Activated CD8-positive, alpha-beta memory T cell treated with anti-CD3 and anti-CD28 coated beads, Interleukin-2, amount 50 U/mL, for 24 hours (primary cell): ENCODE measurements around the gene SPEM1.
A peak's percentile ranks its signal among the peaks of the same experiment; 100 is the strongest.

Source experiments
- DNase-seq: peaks from one replicate; pipeline ENCODE4 v3.0.0-alpha.2; 2020; ENCODE audit errors: extremely low read depth

SPEM1 gene, protein sequence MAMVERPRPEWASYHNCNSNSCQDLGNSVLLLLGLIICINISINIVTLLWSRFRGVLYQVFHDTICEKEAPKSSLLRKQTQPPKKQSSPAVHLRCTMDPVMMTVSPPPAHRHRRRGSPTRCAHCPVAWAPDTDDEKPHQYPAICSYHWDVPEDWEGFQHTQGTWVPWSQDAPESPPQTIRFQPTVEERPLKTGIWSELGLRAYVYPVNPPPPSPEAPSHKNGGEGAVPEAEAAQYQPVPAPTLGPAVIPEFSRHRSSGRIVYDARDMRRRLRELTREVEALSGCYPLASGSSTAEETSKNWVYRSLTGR

GRCh38 chr17:7419819-7420610, at the start of gene SPEM1:
Gene SPEM1, plus strand, starts transcription at chr17:7420324. Its CDS starts 61 bp downstream, at chr17:7420385.
- DNase-seq = no peak

- DNase-seq = no peak
Measured at GRCh38 chr17:7370853-7371252, 49.3 kb upstream of the SPEM1 start.

DNA sequence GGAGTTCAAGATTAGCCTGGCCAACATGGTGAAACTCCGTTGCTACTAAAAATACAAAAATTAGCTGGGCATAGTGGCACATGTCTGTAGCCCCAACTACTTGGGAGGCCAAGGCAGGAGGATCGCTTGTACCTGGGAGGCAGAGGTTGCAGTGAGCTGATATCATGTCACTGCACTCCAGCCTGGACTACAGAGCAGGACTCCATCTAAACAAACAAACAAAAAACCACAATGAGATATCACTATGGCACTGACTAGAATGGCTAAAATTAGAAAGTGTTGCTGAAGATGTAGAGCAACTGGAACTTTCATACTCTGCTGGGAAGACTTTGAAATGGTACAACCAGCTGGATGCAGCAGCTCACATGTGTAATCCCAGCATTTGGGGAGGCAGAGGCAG, 45.8 kb upstream of the SPEM1 start:
- DNase-seq = no peak

DNA sequence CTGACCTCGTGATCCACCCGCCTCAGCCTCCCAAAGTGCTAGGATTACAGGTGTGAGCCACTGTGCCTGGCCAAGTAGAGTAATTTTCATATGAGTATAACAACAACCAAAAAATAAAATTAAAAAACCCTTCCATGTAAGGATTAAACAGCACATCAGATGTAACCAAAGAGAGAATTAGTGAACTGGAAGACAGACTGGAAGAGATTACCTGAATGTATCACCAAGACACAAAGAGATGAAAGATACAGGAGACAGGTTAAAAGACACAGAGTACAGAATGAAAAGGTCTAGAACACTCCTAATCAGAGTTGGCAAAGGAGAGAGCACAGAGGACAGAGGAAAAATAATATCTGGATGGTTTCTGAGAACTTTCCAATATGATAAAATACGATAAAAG, 41.0 kb upstream of the SPEM1 start:
- no peak for DNase-seq

DNA sequence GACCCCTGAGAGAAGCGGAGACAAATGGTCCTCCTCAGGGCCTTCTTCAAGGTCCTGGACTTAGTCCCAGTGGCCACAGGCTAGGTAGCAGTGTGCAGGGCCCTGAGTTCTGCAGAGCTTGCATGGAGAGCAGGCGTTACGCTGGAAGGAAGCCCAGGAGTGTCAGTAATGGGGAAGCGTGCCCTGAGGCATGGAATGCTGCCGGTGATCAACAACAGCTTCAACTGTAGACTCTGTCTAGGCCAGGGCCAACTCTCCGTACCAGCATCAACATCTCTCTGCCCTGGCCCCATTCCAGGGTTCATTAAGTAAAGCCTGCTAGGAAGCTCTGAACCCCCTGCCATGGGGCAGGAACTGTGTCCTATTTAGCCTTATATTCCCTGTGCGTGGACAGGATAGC, 39.8 kb upstream of the SPEM1 start:
- no peak for DNase-seq

DNA sequence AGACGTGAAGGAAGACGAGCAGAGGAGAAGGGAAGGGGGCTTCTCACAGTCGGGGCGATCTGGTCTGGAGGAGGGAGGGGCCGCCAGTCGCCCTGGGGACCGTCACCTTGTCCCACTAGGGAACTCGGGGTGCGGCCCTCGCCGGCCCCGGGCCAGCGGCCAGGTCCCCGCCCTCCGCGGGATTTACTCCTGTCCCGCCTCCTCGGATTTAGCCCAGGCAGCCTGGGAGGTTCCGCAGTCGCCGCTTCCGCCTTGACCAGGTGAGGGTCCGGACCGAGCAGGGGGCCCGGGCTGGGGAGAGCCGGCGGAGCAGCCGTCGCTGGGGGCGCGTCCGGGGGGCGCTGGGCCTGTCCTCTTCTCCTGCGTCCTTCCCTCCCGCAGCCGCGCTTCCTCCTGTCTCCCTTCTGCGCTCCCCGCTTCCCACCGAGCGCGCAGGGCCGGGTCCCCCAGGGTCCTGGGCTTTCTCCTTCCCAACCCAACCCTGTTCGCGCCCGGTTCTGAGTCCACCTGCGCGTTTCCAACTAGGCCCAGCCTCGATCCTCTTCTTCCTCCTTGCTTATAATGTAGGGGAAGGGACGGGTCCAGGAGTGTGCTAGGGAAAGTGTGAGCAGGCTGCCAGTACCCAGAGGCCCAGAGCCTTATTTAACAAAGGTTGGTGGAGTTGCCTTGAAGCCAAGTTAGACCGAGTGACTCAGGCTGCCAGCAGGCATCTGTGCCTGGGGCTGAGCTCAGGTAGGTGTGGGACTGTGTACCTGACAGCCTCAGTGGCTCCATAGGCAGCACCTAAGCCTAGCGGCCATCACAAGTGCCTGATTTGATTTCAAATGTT, 39.1 kb upstream of the SPEM1 start, which contains the start of gene TNK1:
TNK1 (plus strand) TSS at position 235 of the 829 bp plus-strand sequence. CDS start 1,838 bp downstream, outside the sequence.
- no peak for DNase-seq

DNA sequence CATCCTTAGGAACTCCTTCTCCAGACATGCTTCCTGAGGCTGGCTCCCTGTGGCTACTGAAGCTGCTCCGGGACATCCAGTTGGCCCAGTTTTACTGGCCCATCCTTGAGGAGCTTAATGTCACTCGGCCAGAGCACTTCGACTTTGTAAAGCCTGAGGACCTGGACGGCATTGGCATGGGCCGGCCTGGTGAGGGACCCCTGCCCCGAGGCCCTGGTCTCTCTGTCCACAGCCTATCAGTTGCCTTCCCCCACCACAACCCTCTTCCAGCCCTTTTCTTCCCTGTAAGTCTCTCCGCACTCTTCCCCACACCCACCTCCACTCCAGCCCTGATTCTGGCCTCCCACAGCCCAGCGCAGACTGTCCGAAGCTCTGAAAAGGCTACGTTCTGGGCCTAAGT, 37.2 kb upstream of the SPEM1 start:
- DNase-seq = no peak

GRCh38 chr17:7383371-7383741, 36.8 kb upstream of the SPEM1 start:
- DNase-seq = no peak

GRCh38 chr17:7383742-7384488, 36.2 kb upstream of the SPEM1 start:
- DNase-seq = peak; percentile 26

DNA sequence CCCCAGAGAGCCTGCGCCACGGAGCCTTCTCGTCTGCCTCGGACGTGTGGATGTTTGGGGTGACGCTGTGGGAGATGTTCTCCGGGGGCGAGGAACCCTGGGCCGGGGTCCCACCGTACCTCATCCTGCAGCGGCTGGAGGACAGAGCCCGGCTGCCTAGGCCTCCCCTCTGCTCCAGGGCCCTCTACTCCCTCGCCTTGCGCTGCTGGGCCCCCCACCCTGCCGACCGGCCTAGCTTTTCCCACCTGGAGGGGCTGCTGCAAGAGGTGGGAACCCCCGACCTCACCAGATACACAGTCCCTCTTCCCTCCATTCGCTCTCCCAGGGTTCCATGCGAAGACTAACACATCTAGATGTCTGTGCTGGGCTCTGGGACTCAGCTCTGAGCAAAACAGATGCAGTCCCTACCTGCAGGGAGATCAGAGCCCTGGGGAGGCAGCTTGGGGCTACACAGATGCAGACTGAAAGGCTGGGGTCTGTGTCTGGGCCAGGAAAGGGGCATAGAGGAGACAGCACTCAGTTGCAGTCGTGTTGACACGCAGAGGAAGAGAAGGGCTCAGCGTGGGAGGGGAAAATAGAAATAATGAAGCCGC, 35.5 kb upstream of the SPEM1 start:
- no peak for DNase-seq

- DNase-seq = no peak
Measured at GRCh38 chr17:7388856-7389255, 31.3 kb upstream of the SPEM1 start.

GRCh38 chr17:7389924-7390910, 29.9 kb upstream of the SPEM1 start:
- DNase-seq = no peak

- no peak for DNase-seq
Measured at GRCh38 chr17:7391307-7391706, 28.8 kb upstream of the SPEM1 start.

DNA sequence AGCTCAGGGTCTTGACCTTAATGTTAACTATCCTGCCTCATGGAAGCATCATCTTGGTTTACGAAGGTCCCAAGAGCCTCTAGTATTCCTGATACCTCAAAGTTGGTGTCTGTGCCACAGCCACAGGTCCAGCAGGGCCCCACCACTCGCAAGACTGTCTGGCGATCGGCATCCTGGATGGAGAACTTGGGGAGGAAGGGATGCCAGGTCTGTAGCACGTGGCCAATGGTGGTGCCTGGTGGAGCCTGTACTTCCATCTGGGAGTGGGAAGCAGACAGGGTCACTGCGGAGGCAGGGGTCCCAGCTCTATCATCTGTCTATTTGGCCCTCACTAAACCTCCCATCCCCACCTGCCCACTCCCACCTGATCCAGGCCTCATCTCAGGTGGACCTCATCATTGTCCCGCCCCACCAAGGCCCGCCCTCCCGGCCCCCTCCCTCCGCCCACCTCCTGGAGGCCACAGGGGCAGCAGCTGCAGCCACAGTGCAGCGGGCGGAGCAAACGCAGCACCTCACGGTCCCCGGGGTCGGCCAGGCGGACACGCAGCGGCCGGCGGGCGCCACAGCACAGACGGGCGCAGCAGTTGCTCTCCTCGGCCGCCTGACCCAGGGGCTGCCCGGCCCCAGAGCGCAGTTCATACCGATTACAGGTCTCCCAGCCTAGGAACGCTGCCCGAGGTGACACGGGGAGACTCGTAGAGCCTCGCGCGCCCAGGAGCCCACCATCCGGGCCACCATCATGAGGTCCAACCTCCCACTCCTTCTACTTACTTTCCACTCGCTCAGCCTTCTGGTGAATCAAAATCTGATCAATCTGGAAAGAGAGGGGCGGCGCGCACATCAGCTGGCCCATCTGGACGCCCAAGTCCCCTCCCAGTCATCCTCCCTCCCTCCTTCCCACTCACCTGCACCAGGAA, 27.2 kb upstream of the SPEM1 start:
- no peak for DNase-seq

GRCh38 chr17:7393613-7394451, 26.3 kb upstream of the SPEM1 start:
- DNase-seq = no peak

DNA sequence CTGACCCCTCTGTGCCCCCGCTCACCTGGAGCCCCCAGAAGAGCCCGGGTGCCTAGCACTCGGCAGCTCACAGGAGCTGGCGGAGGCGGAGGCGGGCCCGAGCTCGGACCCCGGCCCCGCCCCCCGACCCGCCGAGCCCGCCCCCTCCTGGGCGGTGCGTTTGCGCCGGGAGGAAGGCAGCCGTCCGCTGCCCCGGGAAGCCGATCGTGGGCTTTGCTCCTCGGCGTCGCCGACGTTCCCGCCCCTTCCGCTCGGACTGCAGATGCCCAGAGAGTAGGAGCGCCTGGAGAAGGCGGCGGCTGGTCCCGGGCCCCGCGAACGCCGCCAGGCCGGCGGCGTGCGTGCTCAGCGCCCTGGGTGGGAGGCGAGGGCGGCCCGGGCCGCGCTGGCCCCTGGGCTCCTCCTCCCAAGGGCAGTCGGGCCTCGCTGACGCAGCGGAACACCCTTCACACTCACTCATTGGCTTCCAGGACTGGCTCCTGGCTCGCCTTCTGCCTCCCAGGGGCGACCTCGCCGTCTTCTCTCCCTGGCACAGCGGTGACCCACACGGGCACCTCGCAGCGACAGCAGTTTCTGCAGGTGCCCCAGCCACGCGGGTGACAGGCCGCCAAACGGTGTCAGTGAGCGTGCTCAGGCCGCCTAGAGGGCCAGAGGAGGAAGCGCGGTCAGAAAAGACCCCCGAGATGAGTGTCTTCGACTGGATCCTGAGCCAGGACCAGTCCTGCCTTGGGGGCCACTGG, 25.5 kb upstream of the SPEM1 start, which contains the start of gene PLSCR3:
PLSCR3 (minus strand) TSS at position 74 of the 740 bp plus-strand sequence. CDS start 415 bp downstream, outside the sequence.
- DNase-seq = peak; percentile 54

DNA sequence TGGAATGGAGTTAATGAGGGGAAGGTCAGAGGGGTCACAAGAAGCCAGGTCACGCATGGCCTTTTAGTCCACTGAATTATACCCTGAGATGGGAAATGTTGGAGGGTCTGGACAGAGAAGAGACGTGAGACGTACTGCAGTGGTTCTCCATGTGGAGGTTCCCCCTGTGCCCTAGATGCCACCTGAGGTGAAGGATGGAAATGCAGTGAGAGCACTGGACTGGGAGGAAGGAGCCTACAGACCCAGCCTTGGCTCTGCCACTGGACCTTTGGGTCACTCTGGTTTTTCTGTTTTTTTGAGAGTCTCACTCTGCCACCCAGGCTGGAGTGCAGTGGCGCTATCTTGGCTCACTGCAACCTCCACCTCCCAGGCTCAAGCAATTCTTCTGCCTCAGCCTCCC, 24.0 kb upstream of the SPEM1 start:
- DNase-seq = no peak
